GM13977 (cell line): Measurements from ENCODE around the gene PDZD8.

ENCODE experiments used
- DNase-seq: peaks from one replicate; pipeline ENCODE4 v3.0.0; 2012; ENCODE audit warnings: low spot score
- CTCF ChIP-seq: IDR thresholded peaks from 2 replicates; pipeline ENCODE4 v1.5.1; 2012; ENCODE audit warnings: mild to moderate bottlenecking, control low read depth; ENCODE audit not compliant: insufficient read depth; ENCODE audit errors: extremely low read depth, missing control alignments
- in situ Hi-C: fragments of 300-500 bp; cut with MboI; formaldehyde crosslinking; loops from one replicate; pipeline ENCODE4 v1.12.0; 2022; ENCODE audit warnings: low sequenced_read_pairs, low pct_unique_long_range_greater_than_20kb, mixed read lengths, inconsistent platforms; ENCODE audit not compliant: unreplicated experiment

PDZD8 gene

GRCh38 chr10:117418121-117418520, 42.9 kb upstream of the PDZD8 start:
- no peak for DNase-seq
- no peak for TF ChIP-seq CTCF
- in situ Hi-C loops = no loop called here

- in situ Hi-C loops = no loop called here
- no peak for DNase-seq
- no peak for TF ChIP-seq CTCF
These were observed 42.0 kb upstream of the PDZD8 start for GRCh38 chr10:117417196-117417595.

- DNase-seq = no peak
- TF ChIP-seq CTCF = no peak
- in situ Hi-C loops = no loop called here
These were observed 38.8 kb upstream of the PDZD8 start for GRCh38 chr10:117413928-117414618.

- TF ChIP-seq CTCF = no peak
- no peak for DNase-seq
- in situ Hi-C loops = no loop called here
These were observed 37.3 kb upstream of the PDZD8 start for GRCh38 chr10:117412469-117413010.

GRCh38 chr10:117411479-117412399, 36.5 kb upstream of the PDZD8 start:
- DNase-seq = no peak
- no peak for TF ChIP-seq CTCF
- in situ Hi-C loops = no loop called here

- DNase-seq = no peak
- in situ Hi-C loops = no loop called here
- no peak for TF ChIP-seq CTCF
These were observed 35.3 kb upstream of the PDZD8 start for GRCh38 chr10:117410557-117410956.
